HG02763 (cell line): ENCODE data around the gene CYLD.

Experiments used
- ATAC-seq: cut with Tn5 transposase; IDR thresholded peaks from one replicate; pipeline ENCODE4 v1.9.1; 2021; ENCODE audit warnings: mild to moderate bottlenecking, moderate library complexity; ENCODE audit not compliant: unreplicated experiment

Gene CYLD

DNA sequence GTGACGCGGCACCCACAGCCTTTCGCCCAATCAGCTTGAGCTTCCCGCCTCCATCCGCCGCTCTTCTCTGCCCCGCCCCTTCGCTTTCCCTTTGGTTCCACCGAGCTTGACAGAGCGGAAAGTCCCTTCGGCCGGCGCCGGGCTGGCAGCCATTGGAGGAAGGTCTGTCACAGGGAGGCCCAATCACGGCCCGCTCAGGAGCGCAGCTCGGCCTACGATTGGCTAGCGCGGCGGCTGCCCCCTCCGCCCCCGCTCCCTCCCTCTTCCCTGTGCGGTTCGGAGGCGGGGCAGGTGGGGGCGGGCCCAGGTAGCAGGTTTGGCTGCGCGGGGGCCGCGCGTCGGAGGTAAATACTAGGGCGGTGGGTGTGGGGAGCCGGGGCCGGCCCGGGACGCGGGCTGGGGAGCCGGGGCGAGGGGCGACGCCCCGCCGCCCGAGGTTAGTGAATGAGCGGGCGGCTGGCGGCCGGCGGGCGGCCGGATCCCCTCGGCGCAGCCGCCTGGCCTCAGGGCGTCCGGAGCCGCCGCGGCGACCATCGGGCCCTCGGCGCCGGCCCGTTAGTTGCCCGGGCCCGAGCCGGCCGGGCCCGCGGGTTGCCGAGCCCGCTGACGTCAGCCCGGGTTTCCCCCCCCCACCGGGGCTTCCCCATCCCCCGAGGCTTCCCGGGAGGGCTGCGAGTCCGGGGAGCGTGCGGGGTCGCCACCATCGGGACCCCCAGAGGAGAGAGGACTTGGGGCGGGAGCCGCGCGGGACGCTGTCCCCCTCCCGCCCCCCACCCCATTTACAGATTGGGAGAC is at the start of gene CYLD:
Gene CYLD, plus strand, starts transcription at position 306 of the 795 bp plus-strand sequence. CDS start 7,613 bp downstream, outside the sequence.
- peak; percentile 91 for ATAC-seq

- no peak for ATAC-seq
Observed at GRCh38 chr16:50692644-50692998, 49.3 kb upstream of the CYLD start.

GRCh38 chr16:50692999-50693781 is 48.7 kb upstream of the CYLD start, which contains the start of gene NOD2:
NOD2 (plus strand) TSS chr16:50693606; CDS start chr16:50699496, 5,890 bp downstream.
- ATAC-seq = no peak

- ATAC-seq = no peak
Observed at GRCh38 chr16:50694206-50694605, 47.7 kb upstream of the CYLD start.

DNA sequence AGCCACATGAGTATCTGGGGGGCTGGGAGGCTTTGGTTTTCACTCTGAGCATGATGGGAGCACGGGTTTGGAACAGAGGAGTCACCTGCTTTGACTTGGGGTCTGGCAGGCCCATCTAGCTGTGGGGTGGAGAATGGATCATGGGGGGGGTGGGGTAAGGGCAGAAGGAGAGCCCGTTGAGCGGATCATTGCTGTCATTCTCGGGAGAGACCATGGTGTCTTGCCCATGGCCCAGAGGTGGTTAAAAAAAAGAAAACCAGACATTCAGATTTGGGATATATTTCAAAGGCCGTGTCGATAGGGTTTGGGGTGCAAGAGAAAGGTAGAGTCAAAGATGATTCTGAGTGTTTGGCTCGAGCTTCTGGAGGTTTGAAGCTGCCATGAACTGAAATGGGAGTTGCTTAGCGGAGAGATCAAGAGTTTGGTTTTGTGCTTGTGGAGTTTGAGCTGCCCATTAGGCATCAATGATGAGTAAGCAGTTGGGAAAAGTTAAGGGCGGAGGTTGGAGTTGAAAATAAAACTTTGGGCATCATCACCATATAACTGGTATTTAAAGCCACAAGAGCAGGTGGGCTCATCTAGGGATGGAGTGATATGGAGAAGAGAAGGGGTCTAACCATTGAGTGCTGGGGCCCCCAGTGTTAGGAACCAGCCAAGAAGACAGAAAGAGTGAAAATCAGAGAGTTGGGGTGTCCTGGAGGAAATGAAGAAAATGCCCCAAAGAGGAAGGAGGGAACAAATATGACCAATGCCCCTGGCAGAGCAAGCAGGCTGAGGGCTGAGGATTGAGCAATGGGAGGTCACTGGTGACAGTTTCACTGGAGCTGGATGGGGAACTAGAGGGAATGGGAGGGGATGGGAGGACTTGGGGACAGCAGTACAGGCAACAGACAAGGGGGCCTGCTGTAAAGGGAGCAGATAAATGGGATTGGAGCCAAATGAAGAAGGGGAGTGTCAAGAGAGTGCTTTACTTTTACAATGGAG is 46.6 kb upstream of the CYLD start:
- ATAC-seq = no peak

- peak; percentile 7 for ATAC-seq
Observed at GRCh38 chr16:50696126-50696525, 45.8 kb upstream of the CYLD start.

GRCh38 chr16:50696575-50697420 is 45.1 kb upstream of the CYLD start:
- ATAC-seq = peak; percentile 53

DNA sequence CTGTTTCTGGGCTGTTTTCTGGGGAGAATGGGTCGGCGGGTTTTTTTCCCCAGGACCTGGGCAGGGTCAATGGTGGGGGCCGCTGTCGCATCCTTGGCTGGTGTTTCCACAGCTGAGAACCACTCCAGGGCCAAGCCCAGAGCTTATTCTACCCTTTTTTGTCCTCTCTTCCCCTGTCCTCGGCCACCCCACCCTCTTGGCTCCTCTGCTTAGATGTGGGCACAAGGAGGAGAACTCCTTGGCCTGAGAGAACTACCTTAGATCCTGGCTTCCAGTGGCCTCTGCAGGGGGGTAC is 44.5 kb upstream of the CYLD start:
- ATAC-seq = no peak

DNA sequence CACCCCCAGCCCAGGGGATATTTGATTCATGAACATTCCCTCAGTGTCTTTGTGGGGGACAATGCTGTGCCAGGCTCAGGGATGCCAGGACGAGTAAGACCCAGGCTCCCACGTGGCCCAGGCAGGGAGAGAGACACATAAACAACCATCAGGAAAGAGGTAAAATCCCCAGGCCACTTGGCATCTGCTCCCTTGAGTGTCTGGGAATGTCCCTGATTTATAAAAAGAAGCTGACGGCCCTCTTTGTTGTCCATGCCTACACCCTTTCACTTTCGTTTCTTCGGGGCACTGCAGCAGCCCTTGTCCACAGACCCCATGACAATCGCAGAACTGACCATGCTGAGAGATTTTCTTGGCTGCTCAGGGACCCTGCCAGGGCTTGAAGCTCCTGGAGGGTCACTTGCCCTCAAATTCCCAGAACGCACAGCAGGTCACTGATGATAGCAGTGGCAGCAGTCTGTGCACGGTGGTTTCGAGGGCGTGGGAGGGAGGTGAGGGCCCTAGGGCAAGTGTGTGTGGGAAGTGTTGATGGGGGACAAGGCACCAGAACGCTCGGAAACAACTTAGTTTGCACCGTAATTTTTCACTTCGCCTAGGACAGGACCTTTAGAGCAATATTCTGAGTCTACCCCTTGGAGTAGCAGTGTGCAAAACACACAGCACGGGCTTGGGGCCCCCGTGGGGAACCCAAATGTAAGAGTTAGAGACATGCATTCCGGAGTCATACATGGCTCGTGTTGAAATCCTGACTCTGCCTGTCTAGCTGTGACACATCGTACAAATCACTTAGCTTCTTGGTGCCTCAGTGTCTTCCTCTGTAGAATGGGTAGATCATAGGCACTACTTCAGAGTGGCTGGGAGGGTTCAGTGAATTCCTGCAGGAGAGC is 43.8 kb upstream of the CYLD start:
- ATAC-seq = peak; percentile 44

DNA sequence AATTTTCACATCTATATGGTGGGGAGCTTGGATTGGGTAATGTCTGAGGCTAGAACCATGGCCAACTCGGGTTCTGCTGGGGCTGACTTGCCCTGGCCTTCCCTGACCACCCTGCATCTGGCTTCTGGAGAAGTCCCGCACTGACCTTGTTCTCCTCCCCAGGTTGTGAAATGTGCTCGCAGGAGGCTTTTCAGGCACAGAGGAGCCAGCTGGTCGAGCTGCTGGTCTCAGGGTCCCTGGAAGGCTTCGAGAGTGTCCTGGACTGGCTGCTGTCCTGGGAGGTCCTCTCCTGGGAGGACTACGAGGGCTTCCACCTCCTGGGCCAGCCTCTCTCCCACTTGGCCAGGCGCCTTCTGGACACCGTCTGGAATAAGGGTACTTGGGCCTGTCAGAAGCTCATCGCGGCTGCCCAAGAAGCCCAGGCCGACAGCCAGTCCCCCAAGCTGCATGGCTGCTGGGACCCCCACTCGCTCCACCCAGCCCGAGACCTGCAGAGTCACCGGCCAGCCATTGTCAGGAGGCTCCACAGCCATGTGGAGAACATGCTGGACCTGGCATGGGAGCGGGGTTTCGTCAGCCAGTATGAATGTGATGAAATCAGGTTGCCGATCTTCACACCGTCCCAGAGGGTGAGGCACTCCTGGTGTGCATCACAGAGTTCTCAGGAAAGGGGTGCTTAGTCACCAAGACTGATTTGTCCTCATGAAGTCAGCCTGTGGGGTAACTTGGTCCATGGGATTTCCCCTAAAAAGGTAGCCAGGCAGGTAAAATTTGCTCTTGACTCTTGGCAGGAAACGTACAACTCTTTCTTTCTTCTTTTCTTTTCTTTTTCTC is 42.3 kb upstream of the CYLD start:
- no peak for ATAC-seq

DNA sequence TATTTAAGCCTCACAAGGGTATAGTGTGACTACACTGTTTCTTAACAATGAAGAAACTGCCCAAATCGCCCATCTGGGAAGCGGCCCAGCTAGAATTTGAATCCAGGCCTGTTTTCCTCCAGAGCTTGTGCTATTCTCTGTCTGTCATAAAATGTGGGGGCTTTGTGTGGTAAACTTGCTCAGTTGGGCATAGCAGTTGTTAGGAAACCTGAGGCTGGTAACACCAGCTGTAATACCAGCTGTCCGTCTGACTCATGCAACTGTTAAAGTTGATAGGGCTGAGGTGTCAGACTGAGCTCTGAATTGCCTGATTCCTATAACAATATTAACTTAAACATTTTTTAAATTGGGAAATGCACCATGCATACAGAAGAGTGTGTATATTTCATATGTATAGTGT is 39.2 kb upstream of the CYLD start:
- no peak for ATAC-seq

GRCh38 chr16:50704245-50704644 is 37.6 kb upstream of the CYLD start:
- ATAC-seq = no peak

GRCh38 chr16:50705436-50706110 is 36.3 kb upstream of the CYLD start:
- ATAC-seq = no peak

- ATAC-seq = no peak
Observed at GRCh38 chr16:50706250-50706649, 35.6 kb upstream of the CYLD start.

DNA sequence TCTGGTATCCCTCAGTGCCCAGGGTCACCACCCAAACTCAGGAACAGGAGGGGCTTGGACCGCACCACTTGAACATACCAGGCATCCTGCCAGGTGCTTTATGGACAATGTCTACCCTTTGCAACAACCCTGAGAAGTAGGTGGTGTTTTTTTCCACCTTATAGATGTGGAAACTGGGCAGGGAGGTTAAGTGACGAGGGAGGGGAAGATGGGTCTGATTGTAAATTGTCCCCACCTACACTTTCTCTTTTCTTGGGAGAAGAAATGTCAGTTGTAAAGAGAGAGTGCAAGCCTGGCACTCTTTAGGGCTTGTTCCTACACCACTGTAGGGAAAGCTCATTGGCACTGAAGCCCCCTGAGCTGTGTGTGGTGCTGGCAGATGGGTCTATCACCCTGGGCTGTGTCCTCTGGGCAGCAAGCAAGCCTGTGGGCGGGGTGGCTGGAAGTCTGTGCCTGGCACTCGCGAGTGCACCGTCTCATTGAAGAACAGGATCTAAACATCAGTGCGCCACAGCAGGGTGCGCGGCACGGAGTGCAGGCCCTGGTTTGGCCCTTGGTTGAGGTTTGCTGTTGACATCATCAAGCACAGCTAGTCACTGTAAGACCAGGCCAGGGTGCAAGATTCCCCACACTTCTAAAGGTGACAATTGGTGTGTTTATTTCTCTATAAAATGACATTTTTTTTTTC is 33.4 kb upstream of the CYLD start:
- no peak for ATAC-seq

GRCh38 chr16:50709061-50709684 is 32.7 kb upstream of the CYLD start:
- no peak for ATAC-seq

DNA sequence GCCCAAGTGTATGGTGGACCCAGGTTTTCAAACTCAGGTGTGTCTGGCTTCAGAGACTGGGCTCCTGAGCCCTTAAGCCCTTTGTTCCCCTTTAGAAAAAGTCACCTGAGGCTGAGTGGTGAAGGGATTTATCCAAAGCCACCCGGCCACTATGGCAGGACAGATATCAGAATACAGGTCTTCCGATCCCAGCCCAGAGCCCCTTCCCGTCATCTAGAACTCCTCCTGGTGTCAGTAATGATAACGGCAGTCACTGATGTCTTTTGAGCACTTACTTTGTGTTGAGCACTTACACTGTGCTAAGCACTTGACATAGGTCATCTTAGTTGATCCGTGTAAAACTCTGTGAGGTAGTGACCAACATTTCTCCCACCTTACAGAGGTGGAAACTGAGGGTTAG is 31.9 kb upstream of the CYLD start:
- ATAC-seq = no peak
